HPDE6-E6E7 (cell line): Measurements from ENCODE around the gene TREX2.
A peak's percentile ranks its signal among the peaks of the same experiment; 100 is the strongest.

ENCODE experiments used
- DNase-seq: peaks from one replicate; pipeline ENCODE4 v3.0.0; 2011; ENCODE audit warnings: missing footprints; ENCODE audit errors: extremely low spot score

The TREX2 gene

DNA sequence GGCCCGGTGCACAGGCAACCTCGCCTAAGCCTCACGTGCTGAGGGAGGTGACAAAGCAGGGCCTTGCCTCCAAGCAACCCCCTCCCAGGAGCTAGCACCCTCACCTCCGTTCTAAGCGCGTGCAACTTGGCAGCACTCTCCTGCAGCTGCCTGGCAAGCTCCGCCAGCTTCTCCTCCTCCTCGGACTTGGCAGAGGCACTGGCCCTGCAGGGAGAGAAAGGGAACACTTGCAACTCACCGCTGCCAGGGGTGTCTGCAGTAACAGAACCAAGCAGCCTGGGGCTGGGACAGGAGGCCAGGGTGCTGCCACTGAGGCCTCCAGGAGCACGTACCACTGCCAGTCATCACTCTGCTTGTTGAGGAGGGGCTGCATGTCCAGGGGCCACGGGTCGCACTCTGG is 10.3 kb upstream of the TREX2 start:
- DNase-seq, result no peak

GRCh38 chrX:153455571-153455970 is 9.7 kb upstream of the TREX2 start:
- DNase-seq, result no peak

GRCh38 chrX:153454901-153455550 is 9.2 kb upstream of the TREX2 start:
- DNase-seq, result no peak

- no peak for DNase-seq
These were observed 5.1 kb upstream of the TREX2 start for GRCh38 chrX:153450949-153451277.

DNA sequence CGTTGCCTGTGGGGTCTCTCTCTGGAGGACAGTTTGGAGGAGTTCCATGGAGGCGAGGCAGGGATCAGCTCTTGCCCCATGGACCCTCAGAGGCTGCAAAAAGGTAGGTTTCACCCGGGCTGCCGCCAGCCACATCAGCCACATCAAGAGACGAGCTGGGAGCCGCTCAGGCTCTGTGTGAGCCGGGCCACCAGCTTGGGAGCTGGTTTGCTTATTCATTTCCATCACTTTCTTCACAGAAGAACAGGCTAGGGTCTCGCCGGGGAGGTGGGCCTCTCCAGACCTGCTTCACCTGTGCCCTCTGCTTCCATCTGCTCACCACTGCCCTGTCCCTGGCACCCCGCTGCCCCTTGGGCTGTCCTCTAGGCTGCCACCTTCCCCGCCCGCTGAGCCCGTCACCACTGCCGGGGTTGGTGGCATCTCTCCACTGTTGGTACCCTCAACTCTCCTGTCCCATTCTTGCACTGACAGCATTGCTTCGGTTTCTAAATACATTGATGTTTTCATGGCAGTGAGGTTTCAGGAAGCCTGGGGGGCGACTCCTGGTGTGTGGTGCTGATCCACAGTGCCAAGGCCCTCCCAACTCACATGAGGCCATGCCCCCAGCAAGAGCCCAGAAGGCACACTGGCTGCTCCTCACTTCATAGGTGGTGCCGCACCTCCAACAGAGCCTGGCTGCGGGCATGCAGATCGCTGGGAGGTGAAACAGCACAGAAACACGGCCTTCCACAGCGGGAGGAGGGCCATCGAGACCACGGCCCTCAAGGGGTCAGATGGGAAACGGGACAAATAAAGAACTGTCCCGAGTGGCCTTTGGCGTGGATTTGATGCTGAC is 4.5 kb upstream of the TREX2 start:
- DNase-seq, result no peak

DNA sequence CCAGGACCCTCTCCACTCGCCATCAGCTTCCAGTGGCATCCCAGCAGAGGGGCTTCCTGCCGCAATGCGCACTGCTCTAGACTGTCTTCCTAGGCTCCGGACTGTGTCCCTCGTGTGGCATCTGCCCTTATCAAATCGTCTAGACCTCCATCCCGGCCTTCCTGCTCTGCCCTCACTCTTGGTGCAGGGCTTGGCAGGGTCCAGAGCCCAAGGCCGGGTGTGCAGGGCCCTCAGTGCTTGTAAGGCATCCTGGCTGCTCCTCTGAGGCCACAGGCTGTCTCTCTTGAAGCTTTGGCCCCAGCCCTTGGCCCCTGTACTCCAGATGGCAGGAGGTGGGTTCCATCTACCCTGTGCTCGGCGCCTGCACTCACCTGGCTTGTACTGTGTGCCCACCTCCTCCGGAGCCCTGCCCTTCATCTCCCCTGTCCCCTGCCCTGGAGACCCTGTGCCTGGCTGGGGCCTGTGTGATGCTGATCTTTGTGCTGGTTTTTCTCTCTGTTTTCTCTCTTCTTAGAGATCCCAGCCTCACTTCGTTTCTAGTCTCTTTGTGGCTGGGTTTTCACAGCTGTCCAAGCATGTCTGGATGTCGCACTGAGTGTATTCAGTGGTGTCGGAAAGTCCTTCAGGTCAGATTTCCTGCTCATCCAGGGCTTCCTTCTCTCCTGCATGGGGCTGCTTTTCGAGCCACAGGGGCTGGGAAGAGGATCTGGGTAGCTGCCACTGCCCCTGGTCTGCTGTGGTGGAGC is 3.7 kb upstream of the TREX2 start:
- DNase-seq, result no peak

- DNase-seq, result no peak
These were observed 2.9 kb upstream of the TREX2 start for GRCh38 chrX:153448556-153449367.

DNA sequence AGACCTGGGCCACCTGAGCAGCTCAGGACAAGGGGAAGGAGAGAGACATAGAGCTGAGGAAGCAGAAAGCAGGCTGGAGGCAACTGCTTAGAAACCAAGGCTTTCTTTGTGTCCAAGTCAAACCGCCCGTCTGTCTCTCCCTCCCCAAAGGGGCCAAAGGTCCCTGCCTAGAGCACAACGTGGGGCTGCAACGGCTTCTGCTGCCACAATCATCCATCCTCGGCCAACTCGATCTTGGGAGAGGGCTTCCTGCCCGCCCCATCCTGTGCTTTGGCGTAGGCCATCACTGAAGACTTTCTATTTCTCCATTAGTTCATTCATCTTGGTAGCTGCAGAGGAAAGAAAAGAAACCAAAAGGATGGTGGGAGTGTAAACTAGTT is 1.7 kb upstream of the TREX2 start:
- no peak for DNase-seq

- no peak for DNase-seq
These were observed 1.2 kb upstream of the TREX2 start for GRCh38 chrX:153446950-153447580.

- DNase-seq, result no peak
These were observed 730 bp upstream of the TREX2 start for GRCh38 chrX:153446636-153446936.

GRCh38 chrX:153445106-153445855 is 575 bp downstream of the TREX2 start:
- DNase-seq, result no peak

- DNase-seq, result no peak
These were observed 1.4 kb downstream of the TREX2 start for GRCh38 chrX:153444333-153445011.

DNA sequence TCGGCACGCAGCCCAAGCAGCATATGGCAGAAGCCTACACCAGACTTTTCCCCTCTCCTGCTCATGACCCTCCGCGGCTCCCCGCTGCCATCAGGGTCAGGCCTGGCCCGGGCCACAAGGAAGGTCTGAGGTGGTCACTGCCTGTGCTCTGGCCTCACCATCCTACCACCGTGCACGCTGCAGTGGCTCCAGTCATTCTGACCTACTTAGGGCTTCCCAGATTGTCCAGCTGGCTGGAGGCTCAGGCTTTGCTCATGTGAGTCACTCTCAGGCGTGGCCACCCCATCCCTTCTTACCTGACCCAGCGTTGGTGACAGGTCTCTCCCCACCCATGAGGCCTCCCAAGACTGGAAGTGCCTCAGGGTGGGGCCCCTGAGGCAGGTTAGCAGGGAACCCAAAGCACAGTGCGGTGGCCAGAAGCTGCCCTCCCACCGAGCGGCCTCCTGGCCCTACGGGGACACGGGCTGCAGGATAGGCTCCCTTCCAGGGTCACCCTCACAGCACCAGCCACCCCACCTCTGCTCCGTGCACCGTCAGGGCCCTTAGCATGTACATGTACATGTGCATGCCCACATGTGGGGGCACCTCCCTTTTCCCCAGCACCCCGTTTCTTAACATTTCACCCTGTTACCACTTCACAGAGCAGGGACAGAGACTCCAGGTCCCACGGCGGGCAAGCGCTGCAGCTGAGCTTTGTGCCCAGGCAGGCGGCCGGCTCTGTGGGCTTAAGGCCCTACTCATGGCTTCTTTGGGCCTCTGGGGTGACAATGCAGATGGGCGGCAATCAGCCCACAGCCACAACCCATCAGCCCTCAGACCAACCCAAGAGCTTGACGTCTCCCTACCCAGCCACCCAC is 2.2 kb downstream of the TREX2 start:
- peak; percentile 55 for DNase-seq

GRCh38 chrX:153442463-153442862 is 3.4 kb downstream of the TREX2 start:
- DNase-seq, result no peak

DNA sequence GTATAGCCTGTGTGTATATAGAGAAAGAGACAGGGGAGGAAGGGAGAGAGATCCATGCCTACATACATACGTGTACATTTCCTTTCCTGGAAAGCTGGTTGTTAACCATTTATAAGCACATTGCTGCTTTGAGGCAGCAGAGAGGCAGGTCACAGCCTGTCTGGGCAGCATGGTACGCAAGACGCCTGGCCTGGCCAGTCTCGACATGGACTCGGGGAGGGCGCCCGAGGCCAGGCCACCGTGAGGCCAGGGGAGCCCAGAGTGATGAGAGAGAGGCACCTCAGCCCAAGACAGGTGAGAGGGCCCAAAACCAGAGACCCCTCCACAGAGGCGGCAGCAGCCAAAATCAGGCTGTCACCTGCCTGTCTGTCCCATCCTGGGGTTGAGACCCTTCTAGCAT is 3.9 kb downstream of the TREX2 start:
- DNase-seq, result peak; percentile 87

- peak; percentile 60 for DNase-seq
These were observed 4.6 kb downstream of the TREX2 start for GRCh38 chrX:153441296-153441695.

GRCh38 chrX:153440556-153441135 is 5.2 kb downstream of the TREX2 start:
- no peak for DNase-seq

- DNase-seq, result no peak
These were observed 5.9 kb downstream of the TREX2 start for GRCh38 chrX:153439977-153440376.

GRCh38 chrX:153438532-153438931 is 7.3 kb downstream of the TREX2 start:
- DNase-seq, result no peak
